SK-N-SH treated with all-trans-retinoic acid at 6 μM for 48 hours (cell line): ENCODE data around the gene FAM174C.

Source experiments
- ATAC-seq: fragments of 200-7000 bp; cut with Tn5 transposase; 3 replicates; pipeline ENCODE4 v1.9.1; 2020; ENCODE audit warnings: mild to moderate bottlenecking, moderate library complexity
- ARNTL ChIP-seq: fragments of 450-650 bp; formaldehyde crosslinking; IDR thresholded peaks from 2 replicates; pipeline ENCODE4 v1.5.0; 2020; ENCODE audit warnings: low read depth, mild to moderate bottlenecking, moderate library complexity, borderline replicate concordance
- BACH2 ChIP-seq: fragments of 250-450 bp; sonication (Bioruptor Pico); IDR thresholded peaks from 2 replicates; pipeline ENCODE4 v1.9.0; 2021; ENCODE audit warnings: mild to moderate bottlenecking, borderline replicate concordance
- CSDC2 ChIP-seq: fragments of 250-450 bp; sonication (Bioruptor Pico); IDR thresholded peaks from 2 replicates; pipeline ENCODE4 v1.5.0; 2020; ENCODE audit warnings: mild to moderate bottlenecking, moderate library complexity
- ESRRG ChIP-seq: fragments of 250-450 bp; sonication (Bioruptor Pico); IDR thresholded peaks from 2 replicates; pipeline ENCODE4 v1.6.1; 2021; ENCODE audit warnings: mild to moderate bottlenecking
- GLIS3 ChIP-seq: fragments of 250-450 bp; sonication (Bioruptor Pico); IDR thresholded peaks from 2 replicates; pipeline ENCODE4 v1.5.0; 2020; ENCODE audit warnings: mild to moderate bottlenecking, moderate library complexity
- ISL1 ChIP-seq: fragments of 250-450 bp; sonication (Bioruptor Pico); IDR thresholded peaks from 2 replicates; pipeline ENCODE4 v2.1.2; 2022; ENCODE audit warnings: mild to moderate bottlenecking, moderate library complexity
- OSR1 ChIP-seq: fragments of 250-450 bp; sonication (Bioruptor Pico); IDR thresholded peaks from 2 replicates; pipeline ENCODE4 v1.8.0; 2022; ENCODE audit warnings: moderate library complexity, mild to moderate bottlenecking, inconsistent platforms
- PPARA ChIP-seq: fragments of 250-450 bp; sonication (Bioruptor Pico); IDR thresholded peaks from 2 replicates; pipeline ENCODE4 v1.5.0; 2020; ENCODE audit warnings: mild to moderate bottlenecking, borderline replicate concordance
- RARB ChIP-seq: fragments of 250-450 bp; sonication (Bioruptor Pico); IDR thresholded peaks from 2 replicates; pipeline ENCODE4 v1.8.0; 2021; ENCODE audit warnings: mild to moderate bottlenecking, moderate library complexity
- SNAI2 ChIP-seq: fragments of 250-450 bp; sonication (Bioruptor Pico); IDR thresholded peaks from 2 replicates; pipeline ENCODE4 v1.5.0; 2020; ENCODE audit warnings: mild to moderate bottlenecking, moderate library complexity
- TCF4 ChIP-seq: fragments of 250-450 bp; sonication (Bioruptor Pico); IDR thresholded peaks from 2 replicates; pipeline ENCODE4 v1.8.0; 2021; ENCODE audit warnings: mild to moderate bottlenecking, moderate library complexity, borderline replicate concordance
- TOX ChIP-seq: fragments of 250-450 bp; sonication (Bioruptor Pico); IDR thresholded peaks from 2 replicates; pipeline ENCODE4 v1.8.0; 2021; ENCODE audit warnings: mild to moderate bottlenecking, moderate library complexity, borderline replicate concordance
- ZC3H10 ChIP-seq: fragments of 250-450 bp; sonication (Bioruptor Pico); IDR thresholded peaks from 2 replicates; pipeline ENCODE4 v1.5.1; 2021; ENCODE audit warnings: mild to moderate bottlenecking, moderate library complexity
- ZFP3 ChIP-seq: fragments of 250-450 bp; sonication (Bioruptor Pico); IDR thresholded peaks from 2 replicates; pipeline ENCODE4 v1.5.0; 2020; ENCODE audit warnings: mild to moderate bottlenecking, moderate library complexity
- ZFP30 ChIP-seq: fragments of 450-650 bp; formaldehyde crosslinking; IDR thresholded peaks from 2 replicates; pipeline ENCODE4 v1.5.0; 2022; ENCODE audit warnings: mild to moderate bottlenecking, moderate library complexity
- ZNF70 ChIP-seq: fragments of 450-650 bp; formaldehyde crosslinking; IDR thresholded peaks from 2 replicates; pipeline ENCODE4 v1.5.0; 2020; ENCODE audit warnings: mild to moderate bottlenecking, moderate library complexity
- ZNF8 ChIP-seq: fragments of 450-650 bp; formaldehyde crosslinking; IDR thresholded peaks from 2 replicates; pipeline ENCODE4 v1.5.0; 2020; ENCODE audit warnings: mild to moderate bottlenecking, moderate library complexity
- TF ChIP-seq, protein P1 (sequence below): fragments of 250-450 bp; sonication (Bioruptor Pico); IDR thresholded peaks from 2 replicates; pipeline ENCODE4 v1.8.0; 2020; ENCODE audit warnings: mild to moderate bottlenecking, moderate library complexity, borderline replicate concordance
- TF ChIP-seq, protein P2 (sequence below): fragments of 250-450 bp; sonication (Bioruptor Pico); IDR thresholded peaks from 2 replicates; pipeline ENCODE4 v1.5.0; 2020; ENCODE audit warnings: mild to moderate bottlenecking, moderate library complexity
- TF ChIP-seq, protein P3 (sequence below): fragments of 250-450 bp; sonication (Bioruptor Pico); IDR thresholded peaks from 2 replicates; pipeline ENCODE4 v1.5.1; 2021; ENCODE audit warnings: mild to moderate bottlenecking, moderate library complexity
- TF ChIP-seq, protein P4 (sequence below): fragments of 250-450 bp; sonication (Bioruptor Pico); IDR thresholded peaks from 2 replicates; pipeline ENCODE4 v1.8.0; 2021; ENCODE audit warnings: low read depth, mild to moderate bottlenecking, moderate library complexity, borderline replicate concordance

The FAM174C gene

DNA sequence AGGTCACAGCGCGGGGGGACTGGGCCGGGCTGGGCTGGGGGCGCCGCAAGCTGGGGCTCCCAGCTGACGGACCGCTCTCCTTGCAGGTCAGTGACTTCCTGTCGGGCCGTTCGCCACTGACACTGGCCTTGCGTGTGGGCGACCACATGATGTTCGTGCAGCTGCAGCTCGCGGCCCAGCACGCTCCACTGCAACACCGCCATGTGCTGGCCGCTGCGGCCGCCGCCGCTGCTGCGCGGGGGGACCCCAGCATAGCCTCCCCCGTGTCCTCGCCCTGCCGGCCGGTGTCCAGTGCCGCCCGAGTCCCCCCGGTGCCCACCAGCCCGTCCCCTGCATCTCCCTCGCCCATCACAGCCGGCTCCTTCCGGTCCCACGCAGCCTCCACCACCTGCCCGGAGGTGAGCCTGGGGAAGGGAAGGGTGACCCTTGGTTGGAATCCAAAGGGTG, 21.2 kb upstream of the FAM174C start (continued):
- TF ChIP-seq, protein P1, sequence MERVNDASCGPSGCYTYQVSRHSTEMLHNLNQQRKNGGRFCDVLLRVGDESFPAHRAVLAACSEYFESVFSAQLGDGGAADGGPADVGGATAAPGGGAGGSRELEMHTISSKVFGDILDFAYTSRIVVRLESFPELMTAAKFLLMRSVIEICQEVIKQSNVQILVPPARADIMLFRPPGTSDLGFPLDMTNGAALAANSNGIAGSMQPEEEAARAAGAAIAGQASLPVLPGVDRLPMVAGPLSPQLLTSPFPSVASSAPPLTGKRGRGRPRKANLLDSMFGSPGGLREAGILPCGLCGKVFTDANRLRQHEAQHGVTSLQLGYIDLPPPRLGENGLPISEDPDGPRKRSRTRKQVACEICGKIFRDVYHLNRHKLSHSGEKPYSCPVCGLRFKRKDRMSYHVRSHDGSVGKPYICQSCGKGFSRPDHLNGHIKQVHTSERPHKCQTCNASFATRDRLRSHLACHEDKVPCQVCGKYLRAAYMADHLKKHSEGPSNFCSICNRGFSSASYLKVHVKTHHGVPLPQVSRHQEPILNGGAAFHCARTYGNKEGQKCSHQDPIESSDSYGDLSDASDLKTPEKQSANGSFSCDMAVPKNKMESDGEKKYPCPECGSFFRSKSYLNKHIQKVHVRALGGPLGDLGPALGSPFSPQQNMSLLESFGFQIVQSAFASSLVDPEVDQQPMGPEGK (CRISPR knock-in tag), result no peak
- TF ChIP-seq CSDC2 (CRISPR knock-in tag) (no peak), BACH2 (CRISPR knock-in tag) (no peak), ZNF8 (no peak), OSR1 (CRISPR knock-in tag) (no peak)

DNA sequence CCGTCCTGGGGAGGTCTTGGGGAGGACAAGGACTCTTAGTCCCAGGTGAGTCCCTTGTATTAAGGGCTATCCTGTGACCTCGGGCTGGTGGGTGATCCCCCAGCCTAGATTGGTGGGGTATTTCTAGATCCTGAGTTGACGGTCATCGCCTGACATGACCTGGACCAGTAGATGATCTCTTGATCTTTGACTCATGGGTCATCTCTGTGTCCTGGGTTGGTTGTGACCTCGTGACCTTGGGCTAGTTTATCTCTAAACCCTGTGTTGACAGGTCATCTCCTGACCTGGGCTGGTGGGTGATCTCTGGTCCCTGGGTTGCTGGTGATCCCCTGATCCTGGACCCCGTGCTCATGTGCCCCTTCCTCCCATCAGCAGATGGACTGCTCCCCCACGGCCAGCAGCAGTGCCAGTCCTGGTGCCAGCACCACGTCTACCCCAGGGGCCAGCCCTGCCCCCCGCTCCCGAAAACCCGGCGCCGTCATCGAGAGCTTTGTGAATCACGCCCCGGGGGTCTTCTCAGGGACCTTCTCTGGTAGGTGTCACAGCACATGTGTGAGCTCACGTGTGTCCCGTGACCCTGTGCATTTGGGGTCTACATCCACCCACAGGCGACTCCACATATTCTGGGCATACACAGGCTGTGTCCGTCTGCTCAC, 20.7 kb upstream of the FAM174C start:
- no peak for TF ChIP-seq ISL1
- no peak for TF ChIP-seq PPARA (CRISPR knock-in tag)
- TF ChIP-seq, protein P1 (CRISPR knock-in tag), result no peak
- no peak for TF ChIP-seq SNAI2 (CRISPR knock-in tag)
- TF ChIP-seq, protein P2, sequence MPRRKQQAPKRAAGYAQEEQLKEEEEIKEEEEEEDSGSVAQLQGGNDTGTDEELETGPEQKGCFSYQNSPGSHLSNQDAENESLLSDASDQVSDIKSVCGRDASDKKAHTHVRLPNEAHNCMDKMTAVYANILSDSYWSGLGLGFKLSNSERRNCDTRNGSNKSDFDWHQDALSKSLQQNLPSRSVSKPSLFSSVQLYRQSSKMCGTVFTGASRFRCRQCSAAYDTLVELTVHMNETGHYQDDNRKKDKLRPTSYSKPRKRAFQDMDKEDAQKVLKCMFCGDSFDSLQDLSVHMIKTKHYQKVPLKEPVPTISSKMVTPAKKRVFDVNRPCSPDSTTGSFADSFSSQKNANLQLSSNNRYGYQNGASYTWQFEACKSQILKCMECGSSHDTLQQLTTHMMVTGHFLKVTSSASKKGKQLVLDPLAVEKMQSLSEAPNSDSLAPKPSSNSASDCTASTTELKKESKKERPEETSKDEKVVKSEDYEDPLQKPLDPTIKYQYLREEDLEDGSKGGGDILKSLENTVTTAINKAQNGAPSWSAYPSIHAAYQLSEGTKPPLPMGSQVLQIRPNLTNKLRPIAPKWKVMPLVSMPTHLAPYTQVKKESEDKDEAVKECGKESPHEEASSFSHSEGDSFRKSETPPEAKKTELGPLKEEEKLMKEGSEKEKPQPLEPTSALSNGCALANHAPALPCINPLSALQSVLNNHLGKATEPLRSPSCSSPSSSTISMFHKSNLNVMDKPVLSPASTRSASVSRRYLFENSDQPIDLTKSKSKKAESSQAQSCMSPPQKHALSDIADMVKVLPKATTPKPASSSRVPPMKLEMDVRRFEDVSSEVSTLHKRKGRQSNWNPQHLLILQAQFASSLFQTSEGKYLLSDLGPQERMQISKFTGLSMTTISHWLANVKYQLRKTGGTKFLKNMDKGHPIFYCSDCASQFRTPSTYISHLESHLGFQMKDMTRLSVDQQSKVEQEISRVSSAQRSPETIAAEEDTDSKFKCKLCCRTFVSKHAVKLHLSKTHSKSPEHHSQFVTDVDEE (CRISPR knock-in tag), result no peak
- no peak for TF ChIP-seq ESRRG
- TF ChIP-seq RARB, result no peak
- no peak for TF ChIP-seq CSDC2 (CRISPR knock-in tag)
- no peak for TF ChIP-seq ZFP30 (CRISPR knock-in tag)
- no peak for TF ChIP-seq ARNTL (CRISPR knock-in tag)
- no peak for TF ChIP-seq ZC3H10
- no peak for TF ChIP-seq TCF4
- TF ChIP-seq ZNF70 (CRISPR knock-in tag), result no peak
- no peak for TF ChIP-seq OSR1 (CRISPR knock-in tag)
- no peak for TF ChIP-seq GLIS3 (CRISPR knock-in tag)
- ATAC-seq, result no peak

DNA sequence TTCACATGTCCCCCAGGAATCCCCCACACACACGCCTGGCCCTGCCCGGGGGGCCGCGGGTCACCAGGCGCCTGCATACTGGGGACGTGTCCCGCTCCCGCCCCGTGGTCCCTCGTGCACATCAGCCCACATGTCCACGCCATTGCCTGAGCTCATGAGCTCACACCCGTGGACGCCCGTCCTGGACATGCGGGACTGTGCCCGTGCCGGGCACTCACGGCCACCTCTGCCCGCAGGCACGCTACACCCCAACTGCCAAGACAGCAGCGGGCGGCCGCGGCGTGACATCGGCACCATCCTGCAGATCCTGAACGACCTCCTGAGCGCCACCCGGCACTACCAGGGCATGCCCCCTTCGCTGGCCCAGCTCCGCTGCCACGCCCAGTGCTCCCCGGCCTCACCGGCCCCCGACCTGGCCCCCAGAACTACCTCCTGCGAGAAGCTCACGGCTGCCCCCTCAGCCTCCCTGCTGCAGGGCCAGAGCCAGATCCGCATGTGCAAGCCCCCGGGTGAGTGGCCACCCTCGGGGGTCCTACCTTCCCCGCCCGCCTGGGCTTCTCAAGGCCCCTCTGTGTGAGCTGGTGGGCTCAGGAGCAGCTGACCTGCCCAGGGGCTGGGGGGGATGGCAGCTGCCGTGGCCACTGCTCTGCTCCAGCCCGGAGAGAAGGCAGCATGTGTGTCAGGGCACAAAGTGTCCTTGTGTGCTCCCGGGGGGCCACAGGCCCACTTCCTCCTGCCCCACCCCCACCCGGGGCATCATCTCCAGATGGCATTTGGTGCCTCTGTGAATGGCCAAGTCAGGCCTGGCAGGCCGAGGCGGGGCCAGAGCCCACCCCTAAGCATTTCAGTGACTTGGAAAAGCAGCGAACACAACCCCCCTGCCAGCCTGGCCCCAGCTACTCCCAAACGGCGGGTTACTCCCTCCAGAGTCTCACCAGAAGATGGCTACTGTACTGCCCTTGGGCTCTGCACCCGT, 19.9 kb upstream of the FAM174C start:
- TF ChIP-seq, protein P1 (CRISPR knock-in tag), result no peak
- no peak for TF ChIP-seq CSDC2 (CRISPR knock-in tag)
- no peak for TF ChIP-seq PPARA (CRISPR knock-in tag)
- TF ChIP-seq ZNF8, result no peak
- no peak for TF ChIP-seq BACH2 (CRISPR knock-in tag)
- no peak for TF ChIP-seq ISL1
- no peak for TF ChIP-seq TOX (CRISPR knock-in tag)
- TF ChIP-seq ZFP3, result no peak
- TF ChIP-seq, protein P3, sequence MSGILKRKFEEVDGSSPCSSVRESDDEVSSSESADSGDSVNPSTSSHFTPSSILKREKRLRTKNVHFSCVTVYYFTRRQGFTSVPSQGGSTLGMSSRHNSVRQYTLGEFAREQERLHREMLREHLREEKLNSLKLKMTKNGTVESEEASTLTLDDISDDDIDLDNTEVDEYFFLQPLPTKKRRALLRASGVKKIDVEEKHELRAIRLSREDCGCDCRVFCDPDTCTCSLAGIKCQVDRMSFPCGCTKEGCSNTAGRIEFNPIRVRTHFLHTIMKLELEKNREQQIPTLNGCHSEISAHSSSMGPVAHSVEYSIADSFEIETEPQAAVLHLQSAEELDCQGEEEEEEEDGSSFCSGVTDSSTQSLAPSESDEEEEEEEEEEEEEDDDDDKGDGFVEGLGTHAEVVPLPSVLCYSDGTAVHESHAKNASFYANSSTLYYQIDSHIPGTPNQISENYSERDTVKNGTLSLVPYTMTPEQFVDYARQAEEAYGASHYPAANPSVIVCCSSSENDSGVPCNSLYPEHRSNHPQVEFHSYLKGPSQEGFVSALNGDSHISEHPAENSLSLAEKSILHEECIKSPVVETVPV (CRISPR knock-in tag), result no peak
- no peak for TF ChIP-seq ZC3H10
- TF ChIP-seq SNAI2 (CRISPR knock-in tag), result no peak
- no peak for TF ChIP-seq GLIS3 (CRISPR knock-in tag)
- TF ChIP-seq OSR1 (CRISPR knock-in tag), result no peak
- TF ChIP-seq RARB, result no peak
- TF ChIP-seq, protein P4, sequence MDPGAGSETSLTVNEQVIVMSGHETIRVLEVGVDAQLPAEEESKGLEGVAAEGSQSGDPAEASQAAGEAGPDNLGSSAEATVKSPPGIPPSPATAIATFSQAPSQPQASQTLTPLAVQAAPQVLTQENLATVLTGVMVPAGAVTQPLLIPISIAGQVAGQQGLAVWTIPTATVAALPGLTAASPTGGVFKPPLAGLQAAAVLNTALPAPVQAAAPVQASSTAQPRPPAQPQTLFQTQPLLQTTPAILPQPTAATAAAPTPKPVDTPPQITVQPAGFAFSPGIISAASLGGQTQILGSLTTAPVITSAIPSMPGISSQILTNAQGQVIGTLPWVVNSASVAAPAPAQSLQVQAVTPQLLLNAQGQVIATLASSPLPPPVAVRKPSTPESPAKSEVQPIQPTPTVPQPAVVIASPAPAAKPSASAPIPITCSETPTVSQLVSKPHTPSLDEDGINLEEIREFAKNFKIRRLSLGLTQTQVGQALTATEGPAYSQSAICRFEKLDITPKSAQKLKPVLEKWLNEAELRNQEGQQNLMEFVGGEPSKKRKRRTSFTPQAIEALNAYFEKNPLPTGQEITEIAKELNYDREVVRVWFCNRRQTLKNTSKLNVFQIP (CRISPR knock-in tag), result no peak
- no peak for TF ChIP-seq ARNTL (CRISPR knock-in tag)
- TF ChIP-seq TCF4, result no peak
- no peak for TF ChIP-seq ZNF70 (CRISPR knock-in tag)
- no peak for TF ChIP-seq ZFP30 (CRISPR knock-in tag)
- no peak for TF ChIP-seq ESRRG
- TF ChIP-seq, all 23 proteins: peak for 0
- no peak for ATAC-seq
